Right lobe of liver (tissue), 4 donors: ENCODE results near the gene TBC1D5.

Source experiments
- CTCF ChIP-seq, 4 donors: fragments of 200-600 bp in 3 of 4; fragments of 450-650 bp in 1 of 4; IDR thresholded peaks; one replicate each; pipeline versions ENCODE4 v1.5.1 to v1.8.0; 2016 to 2022; ENCODE audit warnings: antibody characterized with exemption in 4 of 4, mild to moderate bottlenecking in 2 of 4
- POLR2A ChIP-seq: fragments of 450-650 bp; IDR thresholded peaks from one replicate; pipeline ENCODE4 v1.6.1; 2017; ENCODE audit warnings: antibody characterized with exemption, mild to moderate bottlenecking
- donor health status: DM: no; HTN: no; CAD: no.
- donor health status: DM: no; HTN: no; CAD: no.
- donor health status: DM: no; HTN: yes; CAD: no.

- TF ChIP-seq CTCF (IDR thresholded peaks at IDR 0.05) (no peak), POLR2A (no peak)
Measured at GRCh38 chr3:17745894-17746293, 3.5 kb upstream of the TBC1D5 start.
